Stimulated activated CD4-positive, alpha-beta T cell treated with anti-CD3 and anti-CD28 coated beads, Interleukin-4, amount 100 ng/mL, for 48 hours (primary cell): Measurements from ENCODE around the gene FAM162A.
"Not testable (repeated sequence)": the region's sequence is repeated elsewhere in the genome, so short reads cannot be mapped to it uniquely, and the experiment has no call there.

Source experiments
- DNase-seq, 2 donors: peaks; one replicate each; pipeline ENCODE4 v3.0.0-alpha.2; 2020; ENCODE audit warnings: low read depth in 2 of 2

FAM162A gene

GRCh38 chr3:122416966-122417365, 33.0 kb downstream of the FAM162A start:
- no peak for DNase-seq

GRCh38 chr3:122421101-122421500, 37.1 kb downstream of the FAM162A start:
- no peak for DNase-seq

GRCh38 chr3:122421836-122422235, 37.9 kb downstream of the FAM162A start:
- DNase-seq, result no peak

GRCh38 chr3:122427857-122428471, 44.0 kb downstream of the FAM162A start:
- no peak for DNase-seq

- no peak for DNase-seq
Observed at GRCh38 chr3:122430371-122430770, 46.4 kb downstream of the FAM162A start.

GRCh38 chr3:122435950-122436349, 52.0 kb downstream of the FAM162A start:
- no peak for DNase-seq

- no peak for DNase-seq
Observed at GRCh38 chr3:122443090-122443489, 59.1 kb downstream of the FAM162A start.

- DNase-seq, result not testable (repeated sequence)
Observed at GRCh38 chr3:122443762-122444490, 59.9 kb downstream of the FAM162A start.

- not testable (repeated sequence) for DNase-seq
Observed at GRCh38 chr3:122444491-122444887, 60.5 kb downstream of the FAM162A start.

GRCh38 chr3:122448218-122448617, 64.2 kb downstream of the FAM162A start:
- DNase-seq, result not testable (repeated sequence)

GRCh38 chr3:122451371-122451770, 67.4 kb downstream of the FAM162A start:
- DNase-seq, result no peak

GRCh38 chr3:122456074-122456473, 72.1 kb downstream of the FAM162A start:
- DNase-seq, result no peak

GRCh38 chr3:122457706-122458105, 73.7 kb downstream of the FAM162A start:
- no peak for DNase-seq

- no peak for DNase-seq
Observed at GRCh38 chr3:122458992-122459391, 75.0 kb downstream of the FAM162A start.

GRCh38 chr3:122461806-122462205, 77.8 kb downstream of the FAM162A start:
- no peak for DNase-seq
